Dermis blood vessel endothelial cell (primary cell): ENCODE data around the gene HNRNPA0. TPM values are rescaled to one million over a fixed set of nuclear protein-coding genes. Genes with fewer than 3 reads are reported as not detected.

Experiments
- DNase-seq: peaks from one replicate; pipeline ENCODE4 v3.0.0; 2010
- total RNA-seq: library from RNA; depleted of rRNA; stranded (reverse); fragments of >200 nt; gene quantifications from 2 replicates; pipeline ENCODE4 v1.2.3, GENCODE V29; 2014

Gene HNRNPA0
- total RNA-seq, 1 donor from 2014 or later, result 11.1 TPM

DNA sequence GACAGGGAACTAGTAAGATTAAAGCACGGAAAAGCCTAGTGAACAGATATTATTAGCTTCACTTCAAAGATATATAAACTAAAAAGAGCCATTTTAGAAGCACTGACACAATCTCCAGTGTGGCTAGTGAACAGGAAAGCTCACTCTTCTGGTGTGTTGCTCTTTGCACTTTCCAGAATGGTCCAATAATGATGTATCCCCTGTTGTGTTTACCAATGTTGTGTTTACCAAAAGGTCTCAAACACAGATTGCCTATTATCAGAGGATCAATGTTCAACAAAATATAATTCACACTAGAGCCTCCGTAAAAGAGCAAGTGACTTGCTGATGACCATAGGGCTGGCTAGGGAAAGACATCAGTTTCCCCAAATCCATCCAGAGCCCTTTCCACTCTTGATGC lies 29.9 kb downstream of the HNRNPA0 start:
- no peak for DNase-seq

DNA sequence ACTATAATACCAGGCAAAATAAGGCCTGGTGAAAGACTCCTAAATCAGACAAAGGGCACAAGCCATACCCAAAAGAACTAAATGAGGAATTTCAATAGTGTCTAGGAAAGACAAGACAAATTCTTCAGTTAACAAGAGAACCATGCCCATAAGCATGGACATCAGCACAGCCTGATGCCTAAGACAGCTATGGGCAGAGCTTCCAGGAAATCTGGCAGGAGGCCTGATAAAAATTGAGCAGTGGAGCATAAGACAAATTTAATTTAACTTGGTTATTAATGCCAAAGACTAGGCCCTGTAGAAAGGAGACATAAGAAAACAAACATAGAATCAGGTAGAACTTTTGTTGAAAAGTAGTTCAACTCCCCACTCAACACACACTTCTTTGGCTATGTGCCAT lies 35.6 kb downstream of the HNRNPA0 start:
- DNase-seq, result no peak

GRCh38 chr5:137716337-137716736 lies 37.8 kb downstream of the HNRNPA0 start:
- DNase-seq, result no peak

DNA sequence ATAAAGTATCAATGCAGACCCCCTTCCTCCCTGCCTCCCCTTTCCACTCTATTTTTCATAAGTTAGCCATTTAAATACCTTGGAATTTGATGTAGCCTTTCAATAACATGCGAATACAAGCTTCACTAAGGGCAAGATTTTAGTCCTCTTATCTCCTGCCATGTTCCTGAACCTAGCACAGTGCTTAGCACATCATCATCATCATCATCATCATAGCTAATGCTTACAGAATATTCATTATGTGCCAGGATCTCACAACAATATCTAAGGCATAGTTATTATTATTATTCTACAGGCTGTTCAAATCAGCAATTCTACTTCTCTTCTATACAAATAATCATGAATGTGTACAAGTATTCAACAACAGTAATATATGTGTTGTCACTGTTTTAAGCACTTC lies 38.7 kb downstream of the HNRNPA0 start:
- DNase-seq, result no peak

DNA sequence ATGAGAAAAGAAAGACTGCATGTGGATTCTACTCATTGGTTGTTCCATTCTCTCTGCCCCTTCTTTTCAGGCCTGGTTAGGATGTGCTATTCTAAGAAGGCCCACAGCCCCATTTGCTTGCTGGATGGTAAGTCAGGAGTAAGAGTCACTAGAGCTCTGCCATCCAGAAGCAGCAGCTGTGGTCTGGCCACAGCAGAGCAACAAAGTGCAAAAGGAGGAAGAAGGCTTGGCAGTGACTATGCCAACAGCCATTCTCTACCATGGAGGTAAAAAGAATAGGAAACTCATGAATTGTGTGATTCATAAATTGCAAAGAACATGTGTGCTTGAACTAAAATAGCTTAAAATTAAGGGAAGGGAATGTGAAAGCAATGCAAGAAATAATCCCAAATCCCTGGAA lies 39.2 kb downstream of the HNRNPA0 start:
- DNase-seq, result peak; percentile 66

GRCh38 chr5:137714494-137714893 lies 39.7 kb downstream of the HNRNPA0 start:
- no peak for DNase-seq

DNA sequence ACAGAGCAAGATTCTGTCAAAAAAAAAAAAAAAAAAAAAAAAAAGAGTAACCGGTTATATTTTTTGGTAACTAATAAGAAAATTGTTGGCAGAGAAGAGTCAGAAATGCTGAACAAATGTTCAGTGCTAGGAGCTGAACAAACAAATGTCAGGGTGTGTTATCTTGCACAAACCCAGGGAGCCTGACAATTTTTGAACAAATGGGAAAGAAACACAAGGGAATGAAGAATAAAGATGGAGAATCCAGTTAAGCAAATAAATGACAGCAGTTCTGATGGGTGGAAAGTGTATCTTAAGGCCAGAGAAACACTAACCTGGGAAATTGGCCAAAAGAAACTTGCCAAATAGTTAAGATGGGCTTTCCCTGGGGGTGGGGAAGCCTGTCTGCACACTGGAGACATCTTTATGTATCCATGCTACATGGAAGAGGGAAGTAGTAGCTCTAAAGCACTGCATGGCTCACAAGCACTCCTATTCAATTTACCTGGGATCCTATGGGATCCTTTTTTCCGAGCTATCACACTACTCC lies 42.0 kb downstream of the HNRNPA0 start:
- no peak for DNase-seq

GRCh38 chr5:137710086-137710485 lies 44.1 kb downstream of the HNRNPA0 start:
- no peak for DNase-seq

DNA sequence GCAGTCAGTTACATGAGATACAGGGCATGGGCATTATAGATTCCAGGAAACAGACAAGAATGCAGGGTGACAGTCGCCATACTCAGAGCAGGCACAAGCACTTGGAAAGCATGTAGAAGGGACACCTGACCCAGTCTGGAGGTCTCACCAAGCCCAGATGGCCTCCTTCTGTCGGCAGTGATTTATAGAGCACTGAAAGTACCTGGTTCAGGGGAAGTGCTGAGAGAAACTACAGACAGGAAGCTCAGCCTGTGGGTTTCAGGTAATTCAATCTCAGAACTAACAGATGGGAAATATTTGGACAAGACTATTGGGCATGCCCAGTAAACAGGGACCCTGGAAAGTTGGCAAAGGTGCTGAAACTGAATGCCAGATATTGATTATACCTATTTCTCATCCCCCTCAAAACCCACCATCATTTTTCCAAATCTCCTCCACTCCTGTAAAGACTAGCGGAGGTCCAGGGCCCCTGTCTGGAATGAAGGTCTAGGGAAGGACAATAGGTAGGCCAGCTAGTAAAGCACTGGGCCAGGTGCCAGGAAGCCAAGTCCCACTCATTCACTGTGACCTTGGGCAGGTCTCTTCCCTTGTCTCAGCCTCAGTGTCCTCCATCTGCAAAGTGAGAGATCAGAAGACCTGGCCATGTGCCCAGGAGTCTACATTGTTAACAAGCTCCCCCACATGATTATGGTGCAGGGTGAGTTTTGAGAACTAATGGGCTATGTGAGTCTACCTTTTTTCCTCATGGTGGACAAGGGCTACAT lies 45.2 kb downstream of the HNRNPA0 start:
- peak; percentile 30 for DNase-seq

GRCh38 chr5:137708062-137708461 lies 46.1 kb downstream of the HNRNPA0 start:
- DNase-seq, result no peak

DNA sequence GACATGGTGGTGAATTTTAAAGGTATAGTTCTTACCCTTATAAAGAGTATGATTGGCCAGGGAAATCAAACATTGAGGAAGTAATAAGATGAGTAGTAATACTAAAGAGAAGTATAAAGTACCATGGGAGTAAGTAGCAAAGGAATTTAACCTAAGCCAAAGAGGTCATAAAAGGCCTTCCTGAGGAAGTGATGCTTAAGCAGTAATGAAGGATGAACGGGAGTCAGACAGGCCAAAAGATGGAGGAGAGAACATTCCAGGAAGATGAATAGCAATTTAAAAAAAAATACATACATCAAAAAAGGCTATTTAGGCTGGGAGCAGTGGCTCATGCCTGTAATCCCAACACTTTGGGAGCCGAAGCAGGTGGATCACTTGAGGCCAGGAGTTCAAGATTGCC lies 47.3 kb downstream of the HNRNPA0 start:
- DNase-seq, result peak; percentile 80

- no peak for DNase-seq
Measured at GRCh38 chr5:137705106-137705505, 49.1 kb downstream of the HNRNPA0 start.

DNA sequence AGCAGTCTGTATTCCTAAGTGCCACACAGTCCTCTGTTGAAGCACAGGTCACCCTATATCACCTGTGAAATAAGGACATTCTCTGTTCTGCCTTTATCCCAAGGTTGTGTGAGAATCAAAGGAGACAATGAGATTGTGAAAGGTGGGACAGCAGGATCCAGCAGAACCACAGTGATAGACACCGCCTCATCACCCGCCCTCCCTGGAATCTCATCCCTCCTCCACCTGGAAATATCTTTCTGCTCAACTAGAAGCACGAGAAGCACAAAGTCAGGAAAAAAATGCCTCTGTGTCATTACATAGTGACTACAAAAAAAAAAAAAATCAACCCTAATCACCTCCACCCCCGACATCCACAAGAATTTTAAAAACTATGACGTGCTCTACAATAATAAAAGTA lies 50.6 kb downstream of the HNRNPA0 start:
- DNase-seq, result no peak

GRCh38 chr5:137700282-137700680 lies 53.9 kb downstream of the HNRNPA0 start:
- DNase-seq, result no peak

DNA sequence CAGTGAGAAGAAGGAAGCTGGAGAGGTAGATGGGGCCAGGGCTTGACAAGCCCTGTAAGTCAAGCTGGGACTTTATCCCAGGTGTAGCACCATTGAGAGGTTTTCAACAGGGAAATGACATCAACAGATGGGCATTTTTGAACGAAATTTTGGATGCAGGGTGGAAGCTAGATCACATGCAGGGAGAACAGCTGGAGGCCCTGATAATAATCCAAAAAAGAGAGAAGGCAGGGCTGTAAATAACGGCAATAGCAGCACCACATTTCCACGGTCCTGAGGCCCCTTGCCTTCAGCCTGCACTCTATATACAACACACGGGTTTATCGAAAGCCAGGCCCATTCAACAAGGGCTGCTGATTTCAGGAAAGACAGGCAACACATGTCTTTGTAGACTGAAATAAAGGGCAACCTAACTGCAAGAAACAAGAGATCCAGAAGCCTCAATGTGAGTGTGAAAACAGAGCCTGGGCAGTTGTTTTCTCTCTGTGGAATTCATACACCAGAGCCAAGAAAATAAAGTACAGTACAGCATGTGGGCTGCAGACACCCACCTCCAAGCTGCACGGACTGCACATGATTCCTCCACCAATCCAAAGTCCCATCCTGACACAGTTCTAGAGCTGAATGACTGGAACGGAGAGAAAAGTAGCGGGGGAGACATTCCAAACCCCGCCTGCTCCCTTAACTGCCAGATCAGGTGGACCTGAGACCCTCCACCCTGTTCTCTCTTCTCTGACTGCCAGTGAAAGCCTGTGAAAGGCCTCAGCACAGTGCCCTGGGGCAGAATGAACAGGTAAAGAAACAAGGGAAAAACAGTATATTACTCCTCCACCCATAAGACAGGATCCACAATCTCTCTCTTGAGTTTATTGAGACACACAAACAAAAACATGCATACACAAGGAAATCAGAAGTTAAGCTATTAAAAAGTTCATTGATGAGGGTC lies 54.6 kb downstream of the HNRNPA0 start:
- no peak for DNase-seq

GRCh38 chr5:137696481-137696880 lies 57.7 kb downstream of the HNRNPA0 start:
- peak; percentile 75 for DNase-seq

- DNase-seq, result peak; percentile 89
Measured at GRCh38 chr5:137695651-137696428, 58.3 kb downstream of the HNRNPA0 start.

Other genes with a start within 250 kb of the HNRNPA0 start
- 21.1 and 32.6 TPM in 2 replicates for gene KLHL3, start 18.3 kb downstream of the HNRNPA0 start, total RNA-seq
- not detected in 2 replicates for gene MYOT, start 113.5 kb upstream of the HNRNPA0 start, total RNA-seq
- gene PKD2L2, start 135.1 kb upstream of the HNRNPA0 start, total RNA-seq, result 0.17 TPM in 1 of 2 replicates, not detected in the other